Tibial nerve (tissue), 4 donors: ENCODE data around the gene DDX21.

Source experiments
- EP300 ChIP-seq, 2 donors: sonication (generic); formaldehyde crosslinking; IDR thresholded peaks; one replicate each; pipeline ENCODE4 v1.6.1; 2017; ENCODE audit warnings: antibody characterized with exemption in 2 of 2, mild to moderate bottlenecking in 1 of 2
- POLR2A ChIP-seq, 2 donors: fragments of 450-650 bp; IDR thresholded peaks; one replicate each; pipeline ENCODE4 v1.6.1; 2017; ENCODE audit warnings: antibody characterized with exemption in 2 of 2, mild to moderate bottlenecking in 2 of 2, moderate library complexity in 2 of 2
- TF ChIP-seq, protein P1 (sequence below), 5 experiments: fragments of 200-600 bp in 3 of 5; fragments of 450-650 bp in 2 of 5; sonication (generic) in 3 of 5; IDR thresholded peaks; one replicate each; pipeline ENCODE4 v1.5.1; 2016 to 2019; ENCODE audit warnings: antibody characterized with exemption in 5 of 5, mild to moderate bottlenecking in 3 of 5, moderate library complexity in 2 of 5

DNA sequence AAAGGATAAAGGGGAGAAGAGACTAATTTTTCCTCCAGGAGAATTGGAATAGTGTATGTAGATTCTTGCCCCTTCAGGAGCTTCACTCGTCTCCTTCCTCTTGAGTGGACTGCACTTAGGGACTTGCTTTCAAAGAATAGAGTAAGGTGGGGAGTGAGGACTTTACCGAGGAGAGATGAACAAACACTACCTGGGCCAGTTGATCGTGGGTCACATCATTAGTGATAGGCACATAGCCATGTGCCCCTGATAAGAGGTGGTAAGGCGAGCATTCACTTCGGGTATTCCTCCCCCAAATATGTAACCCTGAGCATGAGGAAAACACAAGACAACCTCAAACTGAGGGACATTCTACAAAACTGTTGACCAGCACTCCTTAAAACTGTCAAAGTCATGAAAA is 18.0 kb downstream of the DDX21 start:
- TF ChIP-seq, protein P1, sequence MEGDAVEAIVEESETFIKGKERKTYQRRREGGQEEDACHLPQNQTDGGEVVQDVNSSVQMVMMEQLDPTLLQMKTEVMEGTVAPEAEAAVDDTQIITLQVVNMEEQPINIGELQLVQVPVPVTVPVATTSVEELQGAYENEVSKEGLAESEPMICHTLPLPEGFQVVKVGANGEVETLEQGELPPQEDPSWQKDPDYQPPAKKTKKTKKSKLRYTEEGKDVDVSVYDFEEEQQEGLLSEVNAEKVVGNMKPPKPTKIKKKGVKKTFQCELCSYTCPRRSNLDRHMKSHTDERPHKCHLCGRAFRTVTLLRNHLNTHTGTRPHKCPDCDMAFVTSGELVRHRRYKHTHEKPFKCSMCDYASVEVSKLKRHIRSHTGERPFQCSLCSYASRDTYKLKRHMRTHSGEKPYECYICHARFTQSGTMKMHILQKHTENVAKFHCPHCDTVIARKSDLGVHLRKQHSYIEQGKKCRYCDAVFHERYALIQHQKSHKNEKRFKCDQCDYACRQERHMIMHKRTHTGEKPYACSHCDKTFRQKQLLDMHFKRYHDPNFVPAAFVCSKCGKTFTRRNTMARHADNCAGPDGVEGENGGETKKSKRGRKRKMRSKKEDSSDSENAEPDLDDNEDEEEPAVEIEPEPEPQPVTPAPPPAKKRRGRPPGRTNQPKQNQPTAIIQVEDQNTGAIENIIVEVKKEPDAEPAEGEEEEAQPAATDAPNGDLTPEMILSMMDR (IDR thresholded peaks at IDR 0.05): no peak
- no peak for TF ChIP-seq POLR2A (IDR thresholded peaks at IDR 0.05)
- no peak for TF ChIP-seq EP300 (IDR thresholded peaks at IDR 0.05)
